A549 (cell line): Measurements from ENCODE around the gene PBX1.

Experiments used
- CBX8 ChIP-seq: fragments of 200-600 bp; sonication (generic); IDR thresholded peaks from 2 replicates; pipeline ENCODE4 v1.6.1; 2016
- CTCF ChIP-seq: fragments of >200 bp; sonication (Bioruptor Twin); formaldehyde crosslinking; IDR thresholded peaks from 3 replicates; pipeline ENCODE4 v1.5.1; 2016
- ESRRA ChIP-seq: fragments of 150-350 bp; IDR thresholded peaks from 2 replicates; pipeline ENCODE4 v1.6.1; 2014; ENCODE audit warnings: mild to moderate bottlenecking, low read length, borderline replicate concordance
- HDAC2 ChIP-seq: fragments of 200-600 bp; sonication (generic); IDR thresholded peaks from 2 replicates; pipeline ENCODE4 v1.6.1; 2016
- KDM1A ChIP-seq: fragments of 200-600 bp; sonication (generic); IDR thresholded peaks from 2 replicates; pipeline ENCODE4 v1.6.1; 2016; ENCODE audit warnings: low read depth, mild to moderate bottlenecking
- MAFK ChIP-seq: fragments of 450-650 bp; IDR thresholded peaks from 2 replicates; pipeline ENCODE4 v1.6.1; 2014; ENCODE audit not compliant: partially characterized antibody
- MAX ChIP-seq: IDR thresholded peaks from 2 replicates; pipeline ENCODE4 v1.6.1; 2012
- PBX3 ChIP-seq: IDR thresholded peaks from 2 replicates; pipeline ENCODE4 v1.6.1; 2012
- PHF8 ChIP-seq: fragments of 200-600 bp; sonication (generic); IDR thresholded peaks from 2 replicates; pipeline ENCODE4 v1.6.1; 2016; ENCODE audit warnings: low read depth, mild to moderate bottlenecking, antibody characterized with exemption, moderate library complexity, borderline replicate concordance
- POLR2A ChIP-seq: IDR thresholded peaks from 2 replicates; pipeline ENCODE4 v1.6.1; 2012; ENCODE audit warnings: mild to moderate bottlenecking, low read length
- RAD21 ChIP-seq, 2 experiments: fragments of >200 bp in 1 of 2; sonication (Bioruptor Twin) in 1 of 2; formaldehyde crosslinking in 1 of 2; IDR thresholded peaks in 1 of 2; conservative IDR thresholded peaks in 1 of 2; 2 replicates in 1 of 2; 3 replicates in 1 of 2; pipeline ENCODE4 v1.6.1; 2012 to 2018; ENCODE audit warnings: inconsistent platforms in 1 of 2
- REST ChIP-seq: fragments of 200-600 bp; sonication (generic); IDR thresholded peaks from 2 replicates; pipeline ENCODE4 v1.6.1; 2016; ENCODE audit warnings: antibody characterized with exemption, mild to moderate bottlenecking, moderate library complexity
- SMC3 ChIP-seq: fragments of >200 bp; sonication (Bioruptor Twin); formaldehyde crosslinking; IDR thresholded peaks from 3 replicates; pipeline ENCODE4 v1.6.1; 2018; ENCODE audit warnings: inconsistent platforms
- TF ChIP-seq, protein P1 (sequence below): fragments of 250-450 bp; sonication (Bioruptor Pico); IDR thresholded peaks from 2 replicates; pipeline ENCODE4 v1.5.0; 2021; ENCODE audit warnings: mild to moderate bottlenecking, moderate library complexity, borderline replicate concordance

DNA sequence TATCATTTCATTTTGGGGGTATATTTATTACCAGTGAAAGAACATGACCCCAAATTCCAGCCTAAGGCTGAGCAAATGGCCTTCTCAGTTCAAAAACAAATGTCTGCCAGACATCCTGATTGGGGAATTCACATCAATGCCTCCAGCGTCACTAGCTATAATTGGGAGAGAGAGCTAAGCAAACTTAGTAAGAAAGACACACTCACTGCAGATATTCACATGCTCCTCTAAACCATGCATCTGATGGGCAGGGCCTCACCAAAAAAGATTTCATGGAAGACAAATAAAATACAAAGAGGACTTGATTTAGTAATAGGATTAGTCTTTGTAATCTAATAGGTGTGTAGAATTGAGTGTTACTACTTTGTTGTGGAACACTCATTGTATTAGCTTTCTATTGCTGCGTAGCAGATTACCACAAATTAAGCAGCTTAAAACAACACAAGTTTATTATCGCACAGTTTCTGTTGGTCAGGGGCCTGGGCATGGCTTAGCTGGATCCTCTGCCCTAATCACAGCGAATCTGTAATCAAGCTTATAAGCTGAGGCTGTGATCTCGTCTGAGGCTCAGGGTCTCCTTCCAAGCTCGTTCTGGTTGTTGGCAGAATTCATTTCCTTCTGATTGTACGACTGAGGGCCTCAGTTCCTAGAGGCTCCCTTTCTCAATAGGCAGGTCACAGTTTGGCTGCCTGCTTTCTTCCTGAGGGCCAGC lies 243.0 kb downstream of the PBX1 start:
- TF ChIP-seq CTCF (no peak), REST (no peak), MAFK (no peak), MAX (no peak), CBX8 (no peak), KDM1A (no peak), RAD21 (conservative IDR thresholded peaks at IDR 0.05 in 1 of 2, IDR thresholded peaks at IDR 0.05 in 1 of 2) (no peak), ESRRA (no peak), PBX3 (no peak), HDAC2 (no peak), SMC3 (no peak), POLR2A (no peak), PHF8 (no peak)
- TF ChIP-seq, protein P1, sequence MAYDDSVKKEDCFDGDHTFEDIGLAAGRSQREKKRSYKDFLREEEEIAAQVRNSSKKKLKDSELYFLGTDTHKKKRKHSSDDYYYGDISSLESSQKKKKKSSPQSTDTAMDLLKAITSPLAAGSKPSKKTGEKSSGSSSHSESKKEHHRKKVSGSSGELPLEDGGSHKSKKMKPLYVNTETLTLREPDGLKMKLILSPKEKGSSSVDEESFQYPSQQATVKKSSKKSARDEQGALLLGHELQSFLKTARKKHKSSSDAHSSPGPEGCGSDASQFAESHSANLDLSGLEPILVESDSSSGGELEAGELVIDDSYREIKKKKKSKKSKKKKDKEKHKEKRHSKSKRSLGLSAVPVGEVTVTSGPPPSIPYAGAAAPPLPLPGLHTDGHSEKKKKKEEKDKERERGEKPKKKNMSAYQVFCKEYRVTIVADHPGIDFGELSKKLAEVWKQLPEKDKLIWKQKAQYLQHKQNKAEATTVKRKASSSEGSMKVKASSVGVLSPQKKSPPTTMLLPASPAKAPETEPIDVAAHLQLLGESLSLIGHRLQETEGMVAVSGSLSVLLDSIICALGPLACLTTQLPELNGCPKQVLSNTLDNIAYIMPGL (CRISPR knock-in tag), result no peak
